HG02623 (cell line): Measurements from ENCODE around the gene ATRX.
"Not testable (repeated sequence)": the region's sequence is repeated elsewhere in the genome, so short reads cannot be mapped to it uniquely, and the experiment has no call there.

ENCODE experiments used
- ATAC-seq: cut with Tn5 transposase; IDR thresholded peaks from one replicate; pipeline ENCODE4 v1.9.1; 2021; ENCODE audit warnings: moderate library complexity; ENCODE audit not compliant: unreplicated experiment

ATRX gene

DNA sequence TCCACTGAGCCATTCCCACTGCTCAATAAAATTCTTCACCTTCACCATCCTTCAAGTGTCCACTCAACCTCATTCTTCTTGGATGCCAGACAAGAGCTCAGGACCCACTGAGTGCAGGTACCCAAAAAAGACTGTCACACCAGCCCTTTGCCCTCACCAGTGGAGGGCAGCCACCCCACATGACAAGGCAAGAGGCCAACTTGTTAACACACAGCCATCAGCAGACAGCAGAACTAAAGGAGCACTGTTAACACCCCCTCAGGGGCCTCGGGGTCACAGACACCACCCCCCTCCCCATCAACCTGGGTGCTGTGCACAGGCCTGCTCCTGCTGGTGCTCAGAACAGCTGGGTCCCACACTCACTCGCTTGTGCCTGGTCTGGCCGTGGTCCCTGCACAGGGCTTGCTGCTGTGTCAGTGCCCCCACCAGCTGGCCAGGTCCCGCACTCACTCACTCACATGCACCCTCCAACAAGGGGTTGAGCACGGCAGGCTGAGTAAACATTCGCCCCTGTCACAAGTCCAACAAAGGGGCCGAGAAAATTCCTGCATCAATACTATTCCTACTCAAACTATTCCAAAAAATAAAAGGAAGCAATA lies 54.1 kb downstream of the ATRX start:
- ATAC-seq = no peak

DNA sequence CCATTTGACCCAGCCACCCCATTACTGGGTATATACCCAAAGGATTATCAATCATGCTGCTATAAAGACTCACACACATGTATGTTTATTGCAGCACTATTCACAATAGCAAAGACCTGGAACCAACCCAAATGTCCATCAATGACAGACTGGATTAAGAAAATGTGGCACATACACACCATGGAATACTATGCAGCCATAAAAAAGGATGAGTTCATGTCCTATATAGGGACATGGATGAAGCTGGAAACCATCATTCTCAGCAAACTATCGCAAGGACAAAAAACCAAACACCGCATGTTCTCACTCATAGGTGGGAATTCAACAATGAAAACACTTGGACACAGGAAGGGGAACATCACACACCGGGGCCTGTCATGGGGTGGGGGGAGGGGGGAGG lies 59.9 kb downstream of the ATRX start:
- ATAC-seq = not testable (repeated sequence)

GRCh38 chrX:77723681-77724080 lies 62.3 kb downstream of the ATRX start:
- no peak for ATAC-seq

DNA sequence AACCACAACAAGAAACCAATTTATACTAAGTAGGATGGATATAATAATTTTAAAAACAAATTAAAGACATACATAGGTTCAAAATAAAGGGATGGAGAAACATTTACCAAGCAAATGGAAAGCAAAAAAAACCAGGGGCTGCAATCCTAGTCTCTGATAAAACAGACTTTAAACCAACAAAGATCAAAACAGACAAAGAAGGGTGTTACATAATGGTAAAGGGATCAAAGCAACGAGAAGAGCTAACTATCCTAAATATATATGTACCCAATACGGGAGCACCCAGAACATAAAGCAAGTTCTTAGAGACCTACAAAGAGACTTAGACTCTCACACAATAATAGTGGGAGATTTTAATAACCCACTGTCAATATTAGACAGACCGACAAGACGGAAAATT lies 66.6 kb downstream of the ATRX start:
- no peak for ATAC-seq

DNA sequence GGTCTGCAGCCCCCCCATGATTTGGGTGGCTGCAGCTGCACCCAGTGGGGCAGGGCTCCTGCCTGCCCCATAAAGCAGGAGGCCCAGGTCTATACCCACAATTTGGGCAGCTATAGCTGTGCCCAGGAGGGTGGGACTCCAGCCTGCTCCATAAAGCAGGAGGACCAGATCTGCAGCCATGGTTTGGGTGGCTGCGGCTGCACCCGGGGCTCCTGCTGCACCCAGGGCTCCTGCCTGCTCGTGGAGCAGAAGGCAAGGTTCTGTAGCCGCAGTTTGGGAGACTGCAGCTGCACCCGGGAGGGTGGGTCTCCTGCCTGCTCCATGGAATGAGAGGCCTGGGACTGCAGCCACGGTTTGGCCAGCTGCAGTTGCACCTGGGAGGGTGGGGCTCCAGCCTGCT lies 81.1 kb downstream of the ATRX start:
- ATAC-seq = no peak

- ATAC-seq = no peak
These were observed 87.8 kb downstream of the ATRX start for GRCh38 chrX:77698242-77698641.

GRCh38 chrX:77694491-77694890 lies 91.5 kb downstream of the ATRX start:
- ATAC-seq = no peak

GRCh38 chrX:77693594-77693993 lies 92.4 kb downstream of the ATRX start:
- ATAC-seq = no peak

DNA sequence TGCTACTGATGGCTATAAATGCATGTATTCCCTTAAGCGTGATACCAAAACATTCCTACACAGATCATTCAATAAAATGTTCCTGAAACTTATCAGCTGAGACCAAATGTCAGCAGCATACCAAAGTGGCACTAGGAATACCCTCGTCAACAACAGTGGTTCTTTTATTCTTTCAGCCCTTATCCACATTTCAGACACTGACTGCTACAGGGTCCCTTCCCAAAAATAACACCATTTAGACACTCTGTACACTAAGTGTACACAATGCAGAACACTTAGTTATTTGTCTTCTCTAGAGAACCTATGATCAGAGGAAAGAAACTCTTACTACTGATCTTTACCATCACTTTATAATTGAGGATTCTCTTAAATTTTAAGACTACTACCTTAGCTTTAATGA lies 94.1 kb downstream of the ATRX start:
- ATAC-seq = no peak

GRCh38 chrX:77689376-77689775 lies 96.6 kb downstream of the ATRX start:
- no peak for ATAC-seq

GRCh38 chrX:77685683-77686082 lies 100.3 kb downstream of the ATRX start:
- ATAC-seq = not testable (repeated sequence)

GRCh38 chrX:77679144-77679543 lies 106.9 kb downstream of the ATRX start:
- no peak for ATAC-seq

DNA sequence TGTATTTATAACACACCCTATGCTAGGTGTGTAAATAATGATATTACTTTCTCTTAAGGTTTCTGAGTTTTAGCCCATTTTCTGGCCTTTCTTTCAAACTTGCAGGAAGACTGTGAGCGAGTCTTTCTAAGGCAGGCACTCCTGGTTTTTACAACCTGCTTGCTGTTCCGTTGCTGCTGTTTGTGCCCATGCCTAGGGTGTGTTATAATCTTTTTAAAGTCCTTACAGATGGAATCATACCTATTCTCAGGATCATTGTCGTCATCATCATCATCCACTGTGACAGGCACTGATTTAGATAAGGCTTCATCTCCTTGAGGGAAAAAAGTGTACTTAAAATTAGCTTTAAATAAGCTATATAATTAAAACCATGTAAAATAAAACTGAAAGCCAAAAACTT lies 110.0 kb downstream of the ATRX start:
- no peak for ATAC-seq

DNA sequence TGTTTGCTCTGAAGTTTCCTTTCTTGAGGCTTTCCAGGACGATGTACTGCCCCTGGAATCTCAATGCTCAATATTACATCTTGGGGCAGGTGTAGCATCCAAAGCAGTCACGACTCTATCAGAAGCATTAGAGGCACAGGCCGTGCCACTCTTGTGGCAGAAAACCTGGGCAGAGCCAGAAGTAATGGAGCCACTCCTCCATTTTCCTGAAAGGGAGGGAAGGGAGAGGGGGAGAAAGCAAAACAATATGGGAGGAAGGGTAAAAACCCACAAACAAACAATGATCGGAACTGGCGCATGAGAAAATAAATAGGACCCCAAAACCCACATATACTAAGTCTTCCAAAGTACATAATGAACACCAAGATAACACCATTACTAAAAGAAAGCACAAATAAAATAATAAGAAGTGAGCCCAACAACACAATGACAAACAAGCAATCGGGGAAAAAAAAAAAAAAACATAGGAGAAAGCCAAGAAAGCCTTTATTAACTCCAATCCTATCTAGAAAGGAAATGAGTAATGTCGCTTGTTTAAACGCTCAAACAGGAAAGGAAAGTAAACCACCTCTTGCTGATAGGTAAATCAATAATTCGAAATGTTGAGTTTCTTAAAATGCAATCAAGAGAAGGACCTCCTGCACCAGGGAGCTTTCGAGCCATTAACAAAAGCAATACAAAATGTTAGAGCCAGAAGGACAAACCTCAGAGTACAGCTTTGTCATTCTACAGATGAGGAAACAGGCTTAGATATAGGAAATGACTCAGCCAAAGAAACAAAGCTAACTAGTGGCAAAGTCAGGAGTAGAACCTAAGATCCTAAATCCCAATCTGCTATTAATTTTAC lies 117.4 kb downstream of the ATRX start:
- no peak for ATAC-seq

- ATAC-seq = no peak
These were observed 127.1 kb downstream of the ATRX start for GRCh38 chrX:77658886-77659285.

DNA sequence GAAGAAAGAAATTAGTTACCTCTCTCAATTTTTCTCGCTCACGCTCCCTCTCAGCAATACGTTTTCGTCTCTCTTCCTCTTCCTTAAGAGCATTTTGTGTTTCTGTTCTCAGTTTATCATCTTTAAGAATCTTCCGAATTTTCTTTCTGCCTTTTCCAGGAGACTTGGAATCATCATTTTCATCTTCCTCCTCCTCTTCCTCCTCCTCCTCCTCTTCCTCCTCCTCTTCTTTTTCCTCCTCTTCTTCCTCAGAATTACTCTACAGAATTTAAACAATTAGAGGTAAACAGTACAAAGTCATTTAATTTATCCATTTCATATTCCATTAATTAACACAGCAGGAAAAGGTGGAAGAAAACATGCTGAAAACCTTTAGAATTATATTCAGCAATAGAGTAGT lies 133.9 kb downstream of the ATRX start:
- no peak for ATAC-seq

- no peak for ATAC-seq
These were observed 145.3 kb downstream of the ATRX start for GRCh38 chrX:77640702-77641101.

GRCh38 chrX:77639820-77640219 lies 146.2 kb downstream of the ATRX start:
- ATAC-seq = no peak

DNA sequence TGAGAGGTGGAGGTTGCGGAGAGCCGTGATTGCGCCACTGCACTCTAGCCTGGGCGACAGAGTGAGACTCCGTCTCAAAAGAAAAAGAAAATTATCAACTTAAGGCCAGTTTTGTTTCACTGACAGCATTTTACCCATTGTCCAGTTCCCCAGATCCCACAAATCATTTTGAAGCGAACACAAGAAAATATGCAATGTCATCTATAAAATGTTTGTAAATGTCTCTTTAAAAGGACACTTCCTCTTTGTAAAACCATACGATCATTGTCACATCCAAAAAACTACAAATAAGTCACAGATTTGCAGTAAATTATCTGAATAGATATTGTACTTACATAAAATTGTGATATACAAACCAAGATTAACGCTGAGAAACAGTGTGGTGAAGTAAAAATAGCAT lies 147.6 kb downstream of the ATRX start:
- no peak for ATAC-seq

DNA sequence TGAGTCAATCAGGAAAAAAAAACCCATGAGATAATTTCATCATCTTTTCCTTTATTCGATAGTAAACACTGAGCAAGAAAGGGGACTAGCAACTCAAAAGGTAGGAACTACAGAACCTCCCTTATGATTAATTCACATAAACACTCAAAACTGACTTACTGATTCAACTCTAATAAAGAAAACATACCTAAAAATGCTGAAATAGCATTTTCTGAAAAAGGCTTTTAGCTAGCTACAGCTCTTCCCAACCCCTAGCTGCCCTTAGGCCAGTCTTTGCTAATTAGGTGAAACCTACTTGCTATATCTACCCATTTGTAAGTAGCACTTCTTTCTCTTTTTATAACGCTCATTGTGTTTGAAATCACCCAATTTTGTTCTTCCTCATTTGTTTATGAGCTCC lies 150.6 kb downstream of the ATRX start:
- no peak for ATAC-seq

GRCh38 chrX:77628294-77629025 lies 157.6 kb downstream of the ATRX start:
- ATAC-seq = no peak

- ATAC-seq = no peak
These were observed 163.3 kb downstream of the ATRX start for GRCh38 chrX:77622672-77623071.
